Stomach (tissue), 9 donors: ENCODE results near the gene AKAP12. TPM values are rescaled to one million over a fixed set of nuclear protein-coding genes. Genes with fewer than 3 reads are reported as not detected.
A peak's percentile ranks its signal among the peaks of the same experiment; 100 is the strongest.

ENCODE experiments used
- DNase-seq, 2 donors: peaks; one replicate each; pipeline versions ENCODE4 v3.0.0 to v3.0.0-alpha.2; 2013 to 2019
- H3K27ac ChIP-seq, 5 donors: fragments of 200-600 bp in 4 of 5; sonication (generic) in 4 of 5; one replicate each; pipeline ENCODE4 v1.5.1; 2013 to 2019; ENCODE audit warnings: mild to moderate bottlenecking in 1 of 5, moderate library complexity in 1 of 5
- H3K27me3 ChIP-seq, 3 donors: fragments of 200-600 bp; sonication (generic); one replicate each; pipeline ENCODE4 v1.5.1; 2017 to 2019; ENCODE audit warnings: mixed run types in 1 of 3
- H3K36me3 ChIP-seq, 4 donors: fragments of 200-600 bp; sonication (generic); 1 replicate in 3 of 4; 2 replicates in 1 of 4; pipeline ENCODE4 v1.5.1; 2016 to 2019
- H3K4me1 ChIP-seq, 4 donors: fragments of 200-600 bp; sonication (generic); one replicate each; pipeline ENCODE4 v1.5.1; 2016 to 2019
- H3K4me3 ChIP-seq, 4 donors: fragments of 200-600 bp; sonication (generic) in 3 of 4; one replicate each; pipeline ENCODE4 v1.5.1; 2016 to 2019; ENCODE audit warnings: mild to moderate bottlenecking in 1 of 4
- H3K9me3 ChIP-seq, 4 donors: fragments of 200-600 bp; sonication (generic); one replicate each; pipeline ENCODE4 v1.5.1; 2016 to 2019
- EP300 ChIP-seq: sonication (generic); formaldehyde crosslinking; IDR thresholded peaks from one replicate; pipeline ENCODE4 v1.6.1; 2017; ENCODE audit warnings: antibody characterized with exemption
- POLR2A ChIP-seq, 4 donors: fragments of 450-650 bp; IDR thresholded peaks; one replicate each; pipeline ENCODE4 v1.6.1; 2016; ENCODE audit warnings: antibody characterized with exemption in 4 of 4, control low read depth in 2 of 4, mild to moderate bottlenecking in 1 of 4, moderate library complexity in 1 of 4
- POLR2AphosphoS5 ChIP-seq, 3 donors: sonication (generic); formaldehyde crosslinking; IDR thresholded peaks; one replicate each; pipeline ENCODE4 v1.6.1; 2016; ENCODE audit warnings: antibody characterized with exemption in 3 of 3
- WGBS, 5 donors: extraction: QIAGEN DNeasy Blood & Tissue Kit in 3 of 5; methylation state at CpG; one replicate each; pipeline versions ENCODE4 v1.1.5 to v1.1.7; 2013 to 2018; 5-methylcytosine and 5-hydroxymethylcytosine counted together
- intact Hi-C: fragments of 100-400 bp; cut with DNase I; formaldehyde crosslinking; loops from one replicate; pipeline ENCODE4 v1.15.1; 2023; ENCODE audit warnings: low total_unique reads
- polyA plus RNA-seq, 3 donors: library from polyadenylated mRNA; stranded (reverse); fragments of 200-250 nt; gene quantifications; one replicate each; pipeline ENCODE4 v1.2.3, GENCODE V29; 2013
- total RNA-seq, 5 donors: library from RNA; depleted of rRNA; stranded (reverse); fragments of >200 nt; gene quantifications; one replicate each; pipeline versions ENCODE4 v1.1.0 to v1.2.3, GENCODE V29; 2014 to 2016
- TF ChIP-seq, protein P1 (sequence below), 7 experiments: fragments of 450-650 bp in 4 of 7; fragments of 200-600 bp in 3 of 7; sonication (generic) in 3 of 7; IDR thresholded peaks; one replicate each; pipeline ENCODE4 v1.5.1; 2016 to 2019; ENCODE audit warnings: antibody characterized with exemption in 7 of 7, control low read depth in 2 of 7, mild to moderate bottlenecking in 1 of 7
- donor health status: healthy with polysubstance abuse.
- donor health status: Bipolar disorder and iron deficiency.
- donor health status: healthy.

AKAP12 gene
- total and polyA plus RNA-seq, 8 donors = 4.2 to 110 (median 35.0) TPM

DNA sequence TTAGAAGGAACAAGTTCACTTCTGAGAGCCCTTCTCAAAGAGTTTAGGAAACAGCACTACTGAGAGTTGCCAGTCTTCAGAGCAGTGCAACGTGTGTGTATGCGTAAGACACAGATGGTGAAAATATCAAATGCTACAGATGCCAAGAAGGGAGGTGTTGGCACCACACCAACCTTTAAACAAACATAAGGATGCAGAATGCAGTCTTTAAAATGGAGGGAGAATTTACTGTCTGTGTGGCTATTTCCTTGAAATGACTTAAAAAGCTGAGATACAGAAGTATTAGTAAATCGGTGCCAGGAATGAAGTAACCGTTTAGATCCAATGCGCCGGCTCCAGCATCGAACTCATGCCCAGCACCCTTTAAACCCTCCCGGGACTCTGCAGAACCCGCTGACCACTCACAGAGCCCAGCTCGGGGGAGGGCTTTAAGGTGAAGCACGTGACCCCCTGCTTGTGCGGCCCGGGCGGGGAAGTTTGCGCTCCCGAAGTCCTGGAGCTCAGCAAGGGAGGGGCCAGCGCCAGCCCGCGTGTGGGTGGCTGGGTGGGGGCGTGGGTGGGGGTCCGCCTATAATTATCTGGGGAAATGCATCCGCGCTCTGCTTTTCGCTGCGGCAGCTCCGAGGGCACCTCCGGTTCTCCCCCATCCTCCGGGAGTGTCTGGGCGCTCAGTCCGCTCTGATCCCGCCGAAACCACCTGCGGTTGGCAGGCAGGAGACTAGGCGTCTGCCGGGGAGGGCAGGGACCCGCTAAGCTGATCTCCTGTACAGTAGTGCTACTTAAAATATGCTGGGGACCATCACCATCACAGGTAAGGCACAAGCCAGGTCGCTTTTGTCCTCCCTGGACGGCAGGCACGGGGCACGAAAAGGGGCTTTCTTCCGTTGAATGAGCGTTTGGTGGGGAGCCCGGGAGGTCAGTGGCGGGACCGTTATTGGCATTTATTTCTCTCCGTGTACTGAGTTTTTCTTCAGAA is 85.6 kb downstream of the AKAP12 start:
- Histone ChIP-seq H3K36me3 (no peaks in the 10 kb centered on the region), H3K4me3 (peak overlapping the region; percentile 49 to 58 (median 56)), H3K9me3 (no peaks in the 10 kb centered on the region), H3K27ac (peak overlapping the region in 4 of 5 donors; percentile 64 to 91 (median 67)), H3K27me3 (peaks cover 0 to 7% (median 0%) of the 10 kb centered on the region in 3 donors), H3K4me1 (peaks cover 20 to 43% (median 25%) of the 10 kb centered on the region in 4 donors)
- peak in 2 of 3 donors; percentile 29 to 33 for TF ChIP-seq POLR2AphosphoS5 (IDR thresholded peaks at IDR 0.05)
- TF ChIP-seq, protein P1, sequence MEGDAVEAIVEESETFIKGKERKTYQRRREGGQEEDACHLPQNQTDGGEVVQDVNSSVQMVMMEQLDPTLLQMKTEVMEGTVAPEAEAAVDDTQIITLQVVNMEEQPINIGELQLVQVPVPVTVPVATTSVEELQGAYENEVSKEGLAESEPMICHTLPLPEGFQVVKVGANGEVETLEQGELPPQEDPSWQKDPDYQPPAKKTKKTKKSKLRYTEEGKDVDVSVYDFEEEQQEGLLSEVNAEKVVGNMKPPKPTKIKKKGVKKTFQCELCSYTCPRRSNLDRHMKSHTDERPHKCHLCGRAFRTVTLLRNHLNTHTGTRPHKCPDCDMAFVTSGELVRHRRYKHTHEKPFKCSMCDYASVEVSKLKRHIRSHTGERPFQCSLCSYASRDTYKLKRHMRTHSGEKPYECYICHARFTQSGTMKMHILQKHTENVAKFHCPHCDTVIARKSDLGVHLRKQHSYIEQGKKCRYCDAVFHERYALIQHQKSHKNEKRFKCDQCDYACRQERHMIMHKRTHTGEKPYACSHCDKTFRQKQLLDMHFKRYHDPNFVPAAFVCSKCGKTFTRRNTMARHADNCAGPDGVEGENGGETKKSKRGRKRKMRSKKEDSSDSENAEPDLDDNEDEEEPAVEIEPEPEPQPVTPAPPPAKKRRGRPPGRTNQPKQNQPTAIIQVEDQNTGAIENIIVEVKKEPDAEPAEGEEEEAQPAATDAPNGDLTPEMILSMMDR (IDR thresholded peaks at IDR 0.05) = no peak
- 2 to 4% (median 3%) methylated on average over 11 to 46 of the region's 46 CpGs for WGBS, 5 donors
- intact Hi-C loops = no loop called here
- peak; percentile 48 to 83 for DNase-seq

GRCh38 chr6:151326116-151326825 is 86.5 kb downstream of the AKAP12 start:
- 50 to 59% (median 52%) methylated on average over 8 of the region's 8 CpGs for WGBS, 5 donors
- intact Hi-C loops = no loop called here
- Histone ChIP-seq H3K27me3 (peaks cover 0 to 7% (median 0%) of the 10 kb centered on the region in 3 donors), H3K4me3 (peak overlapping the region; percentile 49 to 58 (median 56)), H3K27ac (peak overlapping the region in 4 of 5 donors; percentile 64 to 91 (median 67)), H3K36me3 (no peaks in the 10 kb centered on the region), H3K4me1 (peaks cover 20 to 43% (median 25%) of the 10 kb centered on the region in 4 donors), H3K9me3 (no peaks in the 10 kb centered on the region)
- no peak for DNase-seq
- TF ChIP-seq POLR2AphosphoS5 (IDR thresholded peaks at IDR 0.05) (no peak), EP300 (no peak), POLR2A (IDR thresholded peaks at IDR 0.05) (no peak)
- TF ChIP-seq, protein P1 (IDR thresholded peaks at IDR 0.05) = no peak

- DNase-seq = no peak
- intact Hi-C loops = no loop called here
- H3K9me3 ChIP-seq = no peaks in the 10 kb centered on the region
- TF ChIP-seq EP300 = no peak
- no peak for TF ChIP-seq POLR2A (IDR thresholded peaks at IDR 0.05)
- no peak for TF ChIP-seq POLR2AphosphoS5 (IDR thresholded peaks at IDR 0.05)
- TF ChIP-seq, protein P1 (IDR thresholded peaks at IDR 0.05) = no peak
- peaks cover 0 to 7% (median 0%) of the 10 kb centered on the region in 3 donors for H3K27me3 ChIP-seq
- WGBS, 5 donors = 40 to 53% (median 50%) methylated on average over 4 of the region's 4 CpGs
- peak overlapping the region in 1 of 4 donors; percentile 3 for H3K4me3 ChIP-seq
- H3K27ac ChIP-seq = peak overlapping the region in 1 of 5 donors; percentile 17
- no peaks in the 10 kb centered on the region for H3K36me3 ChIP-seq
- H3K4me1 ChIP-seq = peaks cover 20 to 43% (median 25%) of the 10 kb centered on the region in 4 donors
Measured at GRCh38 chr6:151327101-151327500, 87.3 kb downstream of the AKAP12 start.

- WGBS, 5 donors = 55 to 73% (median 67%) methylated on average over 6 of the region's 6 CpGs
- intact Hi-C loops = loop anchor here (5.0 kb wide), 1 partner anchor 438 kb away; no protein-coding TSS in a partner anchor
Measured at GRCh38 chr6:151330130-151330696, 90.4 kb downstream of the AKAP12 start.

More at GRCh38 chr6:151330130-151330696, 90.4 kb downstream of the AKAP12 start:
- Histone ChIP-seq H3K4me3 (no peak overlapping the region), H3K27ac (peak overlapping the region in 1 of 5 donors; percentile 26), H3K4me1 (peaks cover 9 to 32% (median 12%) of the 10 kb centered on the region in 4 donors), H3K9me3 (no peaks in the 10 kb centered on the region), H3K36me3 (no peaks in the 10 kb centered on the region), H3K27me3 (peaks cover 0 to 5% (median 0%) of the 10 kb centered on the region in 3 donors)
- TF ChIP-seq EP300 (no peak), POLR2A (IDR thresholded peaks at IDR 0.05) (no peak), POLR2AphosphoS5 (IDR thresholded peaks at IDR 0.05) (no peak)
- TF ChIP-seq, protein P1 (IDR thresholded peaks at IDR 0.05) = no peak
- DNase-seq = peak in 1 of 2 donors; percentile 81
